ENCODE measurements around the gene PTPRD. TPM values are rescaled to one million over a fixed set of nuclear protein-coding genes. Genes with fewer than 3 reads are reported as not detected.

The PTPRD gene
- total and polyA plus RNA-seq, 2 of the 4 experiments (the other 2 are of a cell fraction): 0.07 to 0.18 TPM

GRCh38 chr9:8644571-8644970 lies 1968.2 kb downstream of the PTPRD start:
- no peak overlapping the region for H3K14ac ChIP-seq (replicated peaks; ENCODE audit: low read depth, low read length)
- H2AK9ac ChIP-seq (replicated peaks; ENCODE audit: low read depth, low read length, poor library complexity): no peak overlapping the region
- TF ChIP-seq FOS (IDR thresholded peaks at IDR 0.05; ENCODE audit: low read depth, low read length) (no peak), SMC3 (IDR thresholded peaks at IDR 0.05; ENCODE audit: low read depth, low read length) (no peak), CHD1 (IDR thresholded peaks at IDR 0.05; ENCODE audit: low read depth, low read length) (no peak), MAFK (IDR thresholded peaks at IDR 0.05; ENCODE audit: low read depth, low read length) (no peak), RCOR1 (IDR thresholded peaks at IDR 0.05; ENCODE audit: insufficient replicate concordance, low read length) (no peak), CTCF (conservative IDR thresholded peaks at IDR 0.05; ENCODE audit: low read depth, low read length) (no peak)
- H3K4ac ChIP-seq (ENCODE audit: low read depth, low read length): no peak overlapping the region
- ChIA-PET CTCF (no interaction called here), POLR2A (ENCODE audit: unreplicated experiment) (no interaction called here)
- DNase-seq (no peak), ATAC-seq (ENCODE audit: low read depth) (no peak)
- in situ Hi-C loops (cut with MboI; ENCODE audit: low sequenced_read_pairs): no loop called here
- H3K23ac ChIP-seq (ENCODE audit: low read depth, low read length): no peak overlapping the region
- H4K20me1 ChIP-seq (ENCODE audit: insufficient read depth, low read length): no peaks in the 10 kb centered on the region
- H3K9me1 ChIP-seq (ENCODE audit: insufficient read depth, low read length): no peaks in the 10 kb centered on the region
- H4K8ac ChIP-seq (ENCODE audit: low read depth in 2 of 2, low read length in 2 of 2): no peak overlapping the region
- no peak overlapping the region for H2BK5ac ChIP-seq (ENCODE audit: low read depth, low read length, poor library complexity, severe bottlenecking)
- H3K27me3 ChIP-seq (ENCODE audit: control insufficient read depth, insufficient read depth, low read length): no peaks in the 10 kb centered on the region
- H4K91ac ChIP-seq (ENCODE audit: insufficient read depth, low read depth, low read length): no peak overlapping the region
- no peak overlapping the region for H2BK20ac ChIP-seq (ENCODE audit: low read depth, low read length)
- no peaks in the 10 kb centered on the region for H3K79me1 ChIP-seq (ENCODE audit: low read depth in 1 of 2, low read length in 2 of 2)
- no TSS peak for BruUV-seq (replicated peaks)
- H3K9me3 ChIP-seq (ENCODE audit: control insufficient read depth, insufficient read depth, low read length): peaks cover 10% of the 10 kb centered on the region
- H2AK5ac ChIP-seq (ENCODE audit: low read depth, low read length): no peak overlapping the region
- no peak overlapping the region for H3K4me2 ChIP-seq (ENCODE audit: low read depth, low read length)
- H2AFZ ChIP-seq (replicated peaks; ENCODE audit: low read length, poor library complexity): no peak overlapping the region
- H3K18ac ChIP-seq (ENCODE audit: low read depth, low read length): no peak overlapping the region
- H3K4me3 ChIP-seq (ENCODE audit: insufficient read depth, low read depth, low read length): no peak overlapping the region
- intact Hi-C loops (cut with micrococcal nuclease): no loop called here
- no peak overlapping the region for H3K56ac ChIP-seq (ENCODE audit: extremely low read depth, insufficient read depth, low read length)
- H4K5ac ChIP-seq (ENCODE audit: low read depth, low read length): no peak overlapping the region
- WGBS, 2 experiments (ENCODE audit: extremely low coverage in 2 of 2, insufficient read length in 1 of 2): 60% methylated on average over 1 of the region's 10 CpGs; no CpG with 5 or more reads in 1 of the 2 experiments
- H3K27ac ChIP-seq (ENCODE audit: insufficient read depth, low read length): no peak overlapping the region
- no peak overlapping the region for H2BK15ac ChIP-seq (ENCODE audit: low read depth, low read length)
- H3K36me3 ChIP-seq (ENCODE audit: control insufficient read depth, insufficient read depth, low read length): no peaks in the 10 kb centered on the region
- dilution Hi-C loops (cut with HindIII; ENCODE audit: low sequenced_read_pairs, unreplicated experiment): no loop called here
- H2BK120ac ChIP-seq (ENCODE audit: low read depth, low read length): no peak overlapping the region
- no peak overlapping the region for H3K9ac ChIP-seq (ENCODE audit: low read depth, low read length)
- no peaks in the 10 kb centered on the region for H3K4me1 ChIP-seq (ENCODE audit: control insufficient read depth, insufficient read depth, low read length)
